ENCODE results near the gene XCL2.

Gene XCL2

GRCh38 chr1:168509210-168509609, 34.6 kb downstream of the XCL2 start:
- Histone ChIP-seq H2AFZ (ENCODE audit: low read length) (no peak overlapping the region), H3K4me2 (ENCODE audit: low read length) (no peak overlapping the region), H3K27ac (ENCODE audit: low read depth, low read length, poor library complexity, severe bottlenecking) (no peak overlapping the region), H3K27me3 (ENCODE audit: insufficient read depth, low read length) (no peaks in the 10 kb centered on the region), H3K4me3 (ENCODE audit: low read depth, low read length, poor library complexity, severe bottlenecking) (no peak overlapping the region), H3K9ac (ENCODE audit: low read length) (no peak overlapping the region), H4K20me1 (ENCODE audit: insufficient read depth, low read length) (no peaks in the 10 kb centered on the region), H3K36me3 (ENCODE audit: insufficient read depth, low read length) (no peaks in the 10 kb centered on the region), H3K9me2 (ENCODE audit: low read depth, low read length) (no peaks in the 10 kb centered on the region), H3K79me2 (ENCODE audit: insufficient read depth, low read length) (no peaks in the 10 kb centered on the region), H3K4me1 (ENCODE audit: insufficient read depth, low read length, severe bottlenecking) (no peaks in the 10 kb centered on the region), H3F3A (ENCODE audit: insufficient read depth, low read length) (no peaks in the 10 kb centered on the region), H3K9me3 (ENCODE audit: low read length) (no peaks in the 10 kb centered on the region)
- TF ChIP-seq CTCF (IDR thresholded peaks at IDR 0.05; ENCODE audit: low read length): no peak
- no peak for TF ChIP-seq EZH2 (IDR thresholded peaks at IDR 0.05; ENCODE audit: borderline replicate concordance, low read length)

GRCh38 chr1:168507828-168508227, 36.0 kb downstream of the XCL2 start:
- H3K4me1 ChIP-seq (ENCODE audit: insufficient read depth, low read length, severe bottlenecking): no peaks in the 10 kb centered on the region
- no peaks in the 10 kb centered on the region for H4K20me1 ChIP-seq (ENCODE audit: insufficient read depth, low read length)
- no peak overlapping the region for H2AFZ ChIP-seq (ENCODE audit: low read length)
- no peak overlapping the region for H3K27ac ChIP-seq (ENCODE audit: low read depth, low read length, poor library complexity, severe bottlenecking)
- no peaks in the 10 kb centered on the region for H3K9me2 ChIP-seq (ENCODE audit: low read depth, low read length)
- H3K4me2 ChIP-seq (ENCODE audit: low read length): no peak overlapping the region
- no peaks in the 10 kb centered on the region for H3K27me3 ChIP-seq (ENCODE audit: insufficient read depth, low read length)
- no peaks in the 10 kb centered on the region for H3K36me3 ChIP-seq (ENCODE audit: insufficient read depth, low read length)
- TF ChIP-seq CTCF (IDR thresholded peaks at IDR 0.05; ENCODE audit: low read length) (no peak), EZH2 (IDR thresholded peaks at IDR 0.05; ENCODE audit: borderline replicate concordance, low read length) (no peak)
- H3K79me2 ChIP-seq (ENCODE audit: insufficient read depth, low read length): no peaks in the 10 kb centered on the region
- no peak overlapping the region for H3K4me3 ChIP-seq (ENCODE audit: low read depth, low read length, poor library complexity, severe bottlenecking)
- H3F3A ChIP-seq (ENCODE audit: insufficient read depth, low read length): no peaks in the 10 kb centered on the region
- H3K9ac ChIP-seq (ENCODE audit: low read length): no peak overlapping the region
- H3K9me3 ChIP-seq (ENCODE audit: low read length): no peaks in the 10 kb centered on the region

GRCh38 chr1:168507231-168507630, 36.6 kb downstream of the XCL2 start:
- Histone ChIP-seq H3K79me2 (ENCODE audit: insufficient read depth, low read length) (no peaks in the 10 kb centered on the region), H3K36me3 (ENCODE audit: insufficient read depth, low read length) (no peaks in the 10 kb centered on the region), H3K4me3 (ENCODE audit: low read depth, low read length, poor library complexity, severe bottlenecking) (no peak overlapping the region), H3K27me3 (ENCODE audit: insufficient read depth, low read length) (no peaks in the 10 kb centered on the region), H3K4me2 (ENCODE audit: low read length) (no peak overlapping the region), H3K9me2 (ENCODE audit: low read depth, low read length) (no peaks in the 10 kb centered on the region), H3K9me3 (ENCODE audit: low read length) (no peaks in the 10 kb centered on the region), H3K9ac (ENCODE audit: low read length) (no peak overlapping the region), H3F3A (ENCODE audit: insufficient read depth, low read length) (no peaks in the 10 kb centered on the region), H4K20me1 (ENCODE audit: insufficient read depth, low read length) (no peaks in the 10 kb centered on the region), H3K4me1 (ENCODE audit: insufficient read depth, low read length, severe bottlenecking) (no peaks in the 10 kb centered on the region), H3K27ac (ENCODE audit: low read depth, low read length, poor library complexity, severe bottlenecking) (no peak overlapping the region), H2AFZ (ENCODE audit: low read length) (no peak overlapping the region)
- no peak for TF ChIP-seq EZH2 (IDR thresholded peaks at IDR 0.05; ENCODE audit: borderline replicate concordance, low read length)
- TF ChIP-seq CTCF (IDR thresholded peaks at IDR 0.05; ENCODE audit: low read length): no peak

Measured in OCI-LY1 (cell line).